OCI-LY1 (cell line): ENCODE measurements around the gene KREMEN1.

Experiments
- H2AFZ ChIP-seq: fragments of 200-600 bp; sonication (generic), shearing (Covaris generic); 2 replicates; pipeline ENCODE4 v1.6.0; 2014; ENCODE audit warnings: antibody characterized with exemption, mild to moderate bottlenecking, low read length
- H3F3A ChIP-seq: fragments of 200-600 bp; sonication (generic), shearing (Covaris generic); 2 replicates; pipeline ENCODE4 v1.6.0; 2014; ENCODE audit warnings: mild to moderate bottlenecking, antibody characterized with exemption, low read length, moderate library complexity; ENCODE audit not compliant: insufficient read depth
- H3K27ac ChIP-seq: fragments of 200-600 bp; sonication (generic); 2 replicates; pipeline ENCODE4 v1.5.1; 2014; ENCODE audit warnings: low read length, mixed run types, mild to moderate bottlenecking, low read depth; ENCODE audit not compliant: poor library complexity, severe bottlenecking
- H3K27me3 ChIP-seq: fragments of 200-600 bp; sonication (generic); 2 replicates; pipeline ENCODE4 v1.6.0; 2014; ENCODE audit warnings: antibody characterized with exemption, mild to moderate bottlenecking, low read length, moderate library complexity; ENCODE audit not compliant: insufficient read depth
- H3K36me3 ChIP-seq: fragments of 200-600 bp; sonication (generic); 2 replicates; pipeline ENCODE4 v1.6.1; 2014; ENCODE audit warnings: mild to moderate bottlenecking, antibody characterized with exemption, low read length, moderate library complexity, mixed read lengths; ENCODE audit not compliant: insufficient read depth
- H3K4me1 ChIP-seq: fragments of 200-600 bp; sonication (generic); 2 replicates; pipeline ENCODE4 v1.5.1; 2014; ENCODE audit warnings: mild to moderate bottlenecking, low read length, moderate library complexity; ENCODE audit not compliant: insufficient read depth, severe bottlenecking
- H3K4me2 ChIP-seq: fragments of 200-600 bp; sonication (generic), shearing (Covaris generic); 2 replicates; pipeline ENCODE4 v1.6.1; 2014; ENCODE audit warnings: low read length
- H3K4me3 ChIP-seq: fragments of 200-600 bp; sonication (generic); 2 replicates; pipeline ENCODE4 v1.5.1; 2014; ENCODE audit warnings: low read length, low read depth, mild to moderate bottlenecking, mixed read lengths; ENCODE audit not compliant: poor library complexity, severe bottlenecking
- H3K79me2 ChIP-seq: fragments of 200-600 bp; shearing (Covaris generic); 2 replicates; pipeline ENCODE4 v1.6.1; 2016; ENCODE audit warnings: mixed run types, low read length, mixed read lengths; ENCODE audit not compliant: insufficient read depth
- H3K9ac ChIP-seq: fragments of 200-600 bp; sonication (generic), shearing (Covaris generic); 2 replicates; pipeline ENCODE4 v1.6.1; 2014; ENCODE audit warnings: mild to moderate bottlenecking, low read length, mixed read lengths
- H3K9me2 ChIP-seq: fragments of 200-600 bp; sonication (generic), shearing (Covaris generic); 2 replicates; pipeline ENCODE4 v1.6.1; 2014; ENCODE audit warnings: low read depth, mild to moderate bottlenecking, low read length, mixed read lengths
- H3K9me3 ChIP-seq: fragments of 200-600 bp; shearing (Covaris generic); 2 replicates; pipeline ENCODE4 v1.6.1; 2014; ENCODE audit warnings: low read length, mixed read lengths
- H4K20me1 ChIP-seq: fragments of 200-600 bp; sonication (generic), shearing (Covaris generic); 2 replicates; pipeline ENCODE4 v1.6.0; 2016; ENCODE audit warnings: mild to moderate bottlenecking, low read length; ENCODE audit not compliant: insufficient read depth
- CTCF ChIP-seq: fragments of 200-600 bp; sonication (generic), shearing (Covaris generic); IDR thresholded peaks from 2 replicates; pipeline ENCODE4 v1.5.1; 2017; ENCODE audit warnings: mild to moderate bottlenecking, antibody characterized with exemption, low read length, moderate library complexity, mixed read lengths
- EZH2 ChIP-seq: fragments of 200-600 bp; sonication (generic), shearing (Covaris generic); IDR thresholded peaks from 2 replicates; pipeline ENCODE4 v1.8.0; 2017; ENCODE audit warnings: borderline replicate concordance, mixed run types, mild to moderate bottlenecking, antibody characterized with exemption, low read length, moderate library complexity, mixed read lengths

The KREMEN1 gene

GRCh38 chr22:29207562-29208501 lies 135.0 kb downstream of the KREMEN1 start:
- H3K27me3 ChIP-seq: 0 out of 2 replicates have a peak, but pooled peaks cover 7% of the 10 kb centered on the region
- H2AFZ ChIP-seq: no peak overlapping the region
- H4K20me1 ChIP-seq: no peaks in the 10 kb centered on the region
- no peaks in the 10 kb centered on the region for H3K9me3 ChIP-seq
- no peak overlapping the region for H3K4me2 ChIP-seq
- H3K9ac ChIP-seq: no peak overlapping the region
- no peaks in the 10 kb centered on the region for H3K79me2 ChIP-seq
- no peak overlapping the region for H3K4me3 ChIP-seq
- H3K4me1 ChIP-seq: no peaks in the 10 kb centered on the region
- H3K27ac ChIP-seq: no peak overlapping the region
- H3K9me2 ChIP-seq: no peaks in the 10 kb centered on the region
- no peak for TF ChIP-seq EZH2
- no peak for TF ChIP-seq CTCF
- H3K36me3 ChIP-seq: no peaks in the 10 kb centered on the region
- no peaks in the 10 kb centered on the region for H3F3A ChIP-seq

DNA sequence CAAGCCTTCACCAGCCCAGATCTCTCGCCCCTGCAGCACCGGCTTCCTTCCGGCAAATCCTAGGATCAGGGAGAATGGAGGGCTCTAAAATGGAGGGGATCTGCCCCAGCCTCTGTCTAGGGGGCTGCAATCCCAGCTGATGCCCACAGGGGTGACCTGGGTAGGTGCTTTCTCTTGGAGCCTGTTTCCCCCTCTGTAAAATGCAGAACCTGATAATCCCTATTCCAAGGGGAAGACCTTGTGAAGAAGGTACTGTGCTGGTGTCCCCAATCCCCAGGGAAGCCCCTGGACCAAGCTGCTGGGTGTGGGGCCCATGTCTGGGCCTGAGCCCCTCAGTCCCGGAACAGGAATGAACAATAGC lies 135.6 kb downstream of the KREMEN1 start:
- TF ChIP-seq CTCF (no peak), EZH2 (no peak)
- no peak overlapping the region for H2AFZ ChIP-seq
- no peak overlapping the region for H3K4me2 ChIP-seq
- H3K36me3 ChIP-seq: no peaks in the 10 kb centered on the region
- H3K4me3 ChIP-seq: no peak overlapping the region
- H4K20me1 ChIP-seq: no peaks in the 10 kb centered on the region
- H3K27ac ChIP-seq: no peak overlapping the region
- H3K4me1 ChIP-seq: no peaks in the 10 kb centered on the region
- no peaks in the 10 kb centered on the region for H3F3A ChIP-seq
- H3K27me3 ChIP-seq: peaks cover 10% of the 10 kb centered on the region; the same call in 1 of the 2 replicates
- no peaks in the 10 kb centered on the region for H3K9me2 ChIP-seq
- no peaks in the 10 kb centered on the region for H3K79me2 ChIP-seq
- no peak overlapping the region for H3K9ac ChIP-seq
- no peaks in the 10 kb centered on the region for H3K9me3 ChIP-seq

DNA sequence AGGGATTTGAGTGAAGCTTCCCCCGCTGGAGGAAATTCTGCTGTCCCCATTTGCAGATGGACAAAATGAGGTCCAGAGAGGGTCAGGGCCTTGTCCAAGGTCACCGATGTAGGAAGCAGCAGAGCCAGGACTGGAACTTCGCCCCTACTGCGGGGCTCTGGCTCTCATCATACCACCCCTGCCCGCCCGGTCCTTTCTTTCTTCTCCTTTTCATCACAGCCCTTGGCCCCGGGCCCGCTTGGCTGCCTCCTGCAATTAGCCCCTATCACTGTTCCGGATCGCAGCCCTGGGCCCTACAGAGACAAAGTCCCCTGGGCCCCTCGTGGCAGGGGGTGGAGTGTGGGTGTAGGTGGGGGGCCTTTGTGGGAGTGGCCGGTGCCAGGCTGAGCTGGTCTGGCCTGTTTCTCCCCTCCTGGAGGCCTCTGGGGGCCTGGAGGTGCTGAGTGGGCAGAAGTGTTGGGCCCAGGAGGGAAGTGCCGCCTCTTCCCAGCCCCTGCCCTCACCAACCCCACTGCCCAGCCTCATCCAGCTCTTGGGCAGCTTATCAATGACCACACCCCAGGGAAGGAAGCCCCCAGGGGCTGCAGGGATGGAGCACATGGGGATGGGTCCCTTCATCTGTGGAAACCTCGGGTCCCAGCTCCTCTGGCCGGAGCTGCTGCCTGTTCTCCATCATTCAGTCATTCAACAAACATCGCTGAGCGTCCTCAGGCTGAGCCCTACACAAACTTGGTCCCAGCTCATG lies 136.2 kb downstream of the KREMEN1 start:
- H3K4me1 ChIP-seq: no peaks in the 10 kb centered on the region
- H3K9me2 ChIP-seq: no peaks in the 10 kb centered on the region
- TF ChIP-seq EZH2: no peak
- no peak overlapping the region for H3K4me3 ChIP-seq
- H2AFZ ChIP-seq: no peak overlapping the region
- no peak overlapping the region for H3K4me2 ChIP-seq
- H3F3A ChIP-seq: no peaks in the 10 kb centered on the region
- H3K36me3 ChIP-seq: no peaks in the 10 kb centered on the region
- H3K27me3 ChIP-seq: peaks cover 12% of the 10 kb centered on the region; the same call in 1 of the 2 replicates
- H3K9me3 ChIP-seq: no peaks in the 10 kb centered on the region
- H3K79me2 ChIP-seq: no peaks in the 10 kb centered on the region
- no peak overlapping the region for H3K9ac ChIP-seq
- H3K27ac ChIP-seq: no peak overlapping the region
- no peaks in the 10 kb centered on the region for H4K20me1 ChIP-seq
